Fibroblast of mammary gland (primary cell): ENCODE results near the gene RSBN1L.

Source experiments
- DNase-seq: peaks from one replicate; pipeline ENCODE4 v3.0.0-alpha.2; 2010; ENCODE audit warnings: low read depth
- H3K4me3 ChIP-seq: 2 replicates; pipeline ENCODE4 v1.5.1; 2011; ENCODE audit warnings: low read depth, mild to moderate bottlenecking, low read length, moderate library complexity; ENCODE audit not compliant: control insufficient read depth
- TF ChIP-seq, protein P1 (sequence below): conservative IDR thresholded peaks from 2 replicates; pipeline ENCODE4 v1.5.1; 2011; ENCODE audit warnings: low read depth, low read length, inconsistent platforms; ENCODE audit not compliant: control insufficient read depth, insufficient read depth

The RSBN1L gene

DNA sequence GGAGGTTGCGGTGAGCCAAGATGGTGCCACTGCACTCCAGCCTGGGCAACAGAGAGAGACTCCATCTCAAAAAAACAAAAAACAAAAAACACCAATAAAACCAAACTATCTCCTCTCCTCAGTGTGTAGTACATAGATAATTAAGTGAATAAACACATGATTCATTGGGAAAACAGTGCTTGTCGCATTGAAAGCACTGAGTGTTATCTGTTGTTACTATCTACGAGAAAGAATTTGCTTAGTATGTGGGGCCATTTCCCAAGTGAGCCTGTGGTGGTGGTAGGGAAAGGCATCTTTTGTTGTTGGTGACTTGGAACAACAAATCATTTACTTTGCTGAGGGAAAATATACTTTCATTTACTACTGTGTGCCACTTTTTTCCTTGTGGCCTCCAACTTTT is 42.6 kb downstream of the RSBN1L start:
- TF ChIP-seq, protein P1, sequence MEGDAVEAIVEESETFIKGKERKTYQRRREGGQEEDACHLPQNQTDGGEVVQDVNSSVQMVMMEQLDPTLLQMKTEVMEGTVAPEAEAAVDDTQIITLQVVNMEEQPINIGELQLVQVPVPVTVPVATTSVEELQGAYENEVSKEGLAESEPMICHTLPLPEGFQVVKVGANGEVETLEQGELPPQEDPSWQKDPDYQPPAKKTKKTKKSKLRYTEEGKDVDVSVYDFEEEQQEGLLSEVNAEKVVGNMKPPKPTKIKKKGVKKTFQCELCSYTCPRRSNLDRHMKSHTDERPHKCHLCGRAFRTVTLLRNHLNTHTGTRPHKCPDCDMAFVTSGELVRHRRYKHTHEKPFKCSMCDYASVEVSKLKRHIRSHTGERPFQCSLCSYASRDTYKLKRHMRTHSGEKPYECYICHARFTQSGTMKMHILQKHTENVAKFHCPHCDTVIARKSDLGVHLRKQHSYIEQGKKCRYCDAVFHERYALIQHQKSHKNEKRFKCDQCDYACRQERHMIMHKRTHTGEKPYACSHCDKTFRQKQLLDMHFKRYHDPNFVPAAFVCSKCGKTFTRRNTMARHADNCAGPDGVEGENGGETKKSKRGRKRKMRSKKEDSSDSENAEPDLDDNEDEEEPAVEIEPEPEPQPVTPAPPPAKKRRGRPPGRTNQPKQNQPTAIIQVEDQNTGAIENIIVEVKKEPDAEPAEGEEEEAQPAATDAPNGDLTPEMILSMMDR: no peak
- no peak overlapping the region for H3K4me3 ChIP-seq
- peak; percentile 43 for DNase-seq

DNA sequence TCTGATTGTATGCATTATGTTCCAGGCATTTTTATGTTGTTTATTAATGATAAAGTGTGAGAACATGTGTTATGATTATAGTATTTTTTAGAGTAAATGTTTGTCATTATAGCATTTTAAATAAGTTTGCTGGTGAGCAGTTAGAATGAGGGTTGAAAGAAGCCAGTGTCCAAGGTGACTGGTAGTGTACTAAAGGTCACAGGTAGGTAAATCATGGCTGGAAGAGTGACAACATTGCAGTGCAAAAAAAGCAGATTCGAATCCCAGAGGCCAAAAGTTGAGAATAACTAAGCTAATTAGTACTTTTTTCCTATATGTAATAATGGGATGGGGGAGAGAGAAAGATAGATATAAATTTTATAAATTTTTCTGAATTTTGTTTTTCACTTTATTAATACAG is 44.0 kb downstream of the RSBN1L start:
- no peak overlapping the region for H3K4me3 ChIP-seq
- TF ChIP-seq, protein P1: no peak
- no peak for DNase-seq

DNA sequence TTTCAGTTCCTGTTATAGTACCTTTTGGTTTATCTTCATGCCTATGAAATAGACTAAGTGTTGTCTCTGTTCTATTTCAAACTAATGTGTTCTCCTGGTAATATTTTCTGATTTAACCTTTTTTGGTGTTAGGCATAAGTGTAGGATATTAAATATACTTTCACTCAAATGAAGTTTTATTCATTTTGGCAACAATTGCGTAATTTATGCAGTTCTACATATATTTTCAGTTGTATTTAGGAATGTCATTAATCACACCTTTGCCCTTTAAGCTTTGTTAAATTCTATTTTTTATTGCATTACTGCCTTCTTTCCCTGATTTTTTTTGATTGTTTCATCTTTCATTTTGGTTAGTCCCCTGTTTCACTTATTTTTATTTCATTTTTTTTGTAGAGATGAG is 47.3 kb downstream of the RSBN1L start:
- DNase-seq: no peak
- TF ChIP-seq, protein P1: no peak
- no peak overlapping the region for H3K4me3 ChIP-seq

DNA sequence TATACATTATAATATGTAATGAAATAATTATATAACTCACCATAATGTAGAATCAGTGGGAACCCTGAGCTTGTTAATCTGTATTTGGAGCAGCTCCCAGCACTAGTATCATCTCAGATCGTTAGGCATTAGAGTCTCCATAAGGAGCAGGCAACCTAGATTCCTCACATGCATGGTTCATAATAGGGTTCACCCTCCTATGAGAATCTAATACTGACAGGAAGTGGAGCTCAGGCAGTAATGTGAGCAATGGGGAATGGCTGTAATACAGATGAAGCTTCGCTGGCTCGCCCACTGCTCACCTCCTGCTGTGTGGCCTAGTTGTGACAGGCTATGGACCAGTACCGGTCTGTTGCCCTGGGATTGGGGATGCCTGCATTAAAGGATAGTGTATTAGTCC is 49.5 kb downstream of the RSBN1L start:
- TF ChIP-seq, protein P1: no peak
- H3K4me3 ChIP-seq: no peak overlapping the region
- DNase-seq: no peak

DNA sequence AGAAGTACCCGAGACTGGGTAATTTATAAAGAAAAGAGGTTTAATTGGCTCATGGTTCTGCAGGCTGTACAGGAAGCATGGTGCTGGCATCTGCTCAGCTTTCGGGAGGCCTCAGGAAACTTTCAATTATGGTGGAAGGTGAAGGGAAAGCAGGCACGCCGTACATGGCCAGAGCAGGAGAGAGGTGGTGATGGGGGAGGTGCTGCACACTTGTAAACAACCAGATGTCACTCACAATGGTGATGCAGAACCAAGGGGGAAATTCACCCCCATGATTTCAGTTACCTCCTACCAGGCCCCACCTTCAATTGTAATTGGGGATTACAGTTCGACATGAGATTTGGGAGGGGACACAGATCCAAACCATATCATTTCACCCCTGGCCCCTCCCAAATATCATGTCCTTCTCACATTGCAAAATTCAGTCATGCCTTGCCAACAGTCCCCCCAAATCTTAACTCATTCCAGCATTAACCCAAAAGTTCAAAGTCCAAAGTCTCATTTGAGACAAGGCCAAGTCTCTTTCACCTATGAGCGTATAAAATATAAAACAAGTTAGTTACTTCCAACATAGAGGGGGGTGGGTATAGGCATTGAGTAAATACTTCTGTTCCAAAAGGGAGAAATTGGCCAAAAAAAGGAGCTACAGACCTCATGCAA is 50.0 kb downstream of the RSBN1L start:
- no peak for DNase-seq
- TF ChIP-seq, protein P1: no peak
- no peak overlapping the region for H3K4me3 ChIP-seq

DNA sequence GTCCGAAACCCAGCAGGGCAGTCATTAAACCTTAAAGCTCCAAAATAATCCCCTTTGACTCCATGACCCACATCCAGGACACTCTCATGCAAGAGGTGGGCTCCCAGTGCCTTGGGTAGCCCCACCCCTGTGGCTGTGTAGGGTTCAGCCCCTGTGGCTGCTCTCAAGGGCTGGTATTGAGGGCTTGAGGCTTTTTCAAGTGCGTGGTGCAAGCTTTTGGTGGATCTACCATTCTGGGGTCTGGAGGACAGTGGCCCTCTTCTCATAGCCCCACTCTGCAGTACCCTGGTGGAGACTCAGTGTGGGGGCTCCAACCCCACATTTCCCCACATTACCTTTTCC is 50.5 kb downstream of the RSBN1L start:
- TF ChIP-seq, protein P1: no peak
- DNase-seq: no peak
- no peak overlapping the region for H3K4me3 ChIP-seq

DNA sequence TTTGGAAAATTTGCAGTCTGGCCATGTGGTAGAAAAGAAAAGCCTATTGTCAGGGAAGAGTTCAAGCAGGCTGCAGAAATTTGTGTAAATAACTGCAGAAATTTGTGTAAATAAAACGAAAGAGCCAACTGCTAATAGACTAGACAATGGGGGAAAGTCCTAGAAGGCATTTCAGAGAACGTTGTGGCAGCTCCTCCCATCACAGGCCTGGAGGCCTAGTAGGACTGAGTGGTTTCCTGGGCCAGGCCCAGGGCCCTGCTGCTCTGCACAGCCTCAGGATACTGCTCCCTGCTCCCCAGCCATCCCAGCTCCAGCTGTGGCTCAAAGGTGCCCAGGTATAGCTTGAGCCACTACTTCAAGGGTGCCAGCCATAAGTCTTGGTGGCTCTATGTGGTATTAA is 50.9 kb downstream of the RSBN1L start:
- DNase-seq: no peak
- TF ChIP-seq, protein P1: no peak
- H3K4me3 ChIP-seq: no peak overlapping the region
